T-helper 1 cell treated with Interleukin-12 subunit alpha and Interleukin-12 subunit beta and Interleukin-4 antibody, amounts not matched to agents 30 μg/mL and 1 μg/mL, for 36 hours (primary cell): ENCODE results near the gene PITPNM1.
"Not testable (repeated sequence)": the region's sequence is repeated elsewhere in the genome, so short reads cannot be mapped to it uniquely, and the experiment has no call there.

ENCODE experiments used
- H3K27ac Mint-ChIP-seq: one replicate; pipeline ENCODE4 v1.8.0; 2021; ENCODE audit warnings: mild to moderate bottlenecking, mixed read lengths
- H3K27me3 Mint-ChIP-seq: one replicate; pipeline ENCODE4 v1.8.0; 2021; ENCODE audit warnings: low read depth, mixed read lengths
- H3K36me3 Mint-ChIP-seq: one replicate; pipeline ENCODE4 v1.8.0; 2021; ENCODE audit warnings: low read depth, mixed read lengths
- H3K4me1 Mint-ChIP-seq: one replicate; pipeline ENCODE4 v1.8.0; 2021; ENCODE audit warnings: low read depth, mixed read lengths
- H3K4me3 Mint-ChIP-seq: one replicate; pipeline ENCODE4 v1.8.0; 2021; ENCODE audit warnings: mild to moderate bottlenecking, moderate library complexity, mixed read lengths
- H3K9me3 Mint-ChIP-seq: one replicate; pipeline ENCODE4 v1.8.0; 2021; ENCODE audit warnings: mixed read lengths

The PITPNM1 gene

DNA sequence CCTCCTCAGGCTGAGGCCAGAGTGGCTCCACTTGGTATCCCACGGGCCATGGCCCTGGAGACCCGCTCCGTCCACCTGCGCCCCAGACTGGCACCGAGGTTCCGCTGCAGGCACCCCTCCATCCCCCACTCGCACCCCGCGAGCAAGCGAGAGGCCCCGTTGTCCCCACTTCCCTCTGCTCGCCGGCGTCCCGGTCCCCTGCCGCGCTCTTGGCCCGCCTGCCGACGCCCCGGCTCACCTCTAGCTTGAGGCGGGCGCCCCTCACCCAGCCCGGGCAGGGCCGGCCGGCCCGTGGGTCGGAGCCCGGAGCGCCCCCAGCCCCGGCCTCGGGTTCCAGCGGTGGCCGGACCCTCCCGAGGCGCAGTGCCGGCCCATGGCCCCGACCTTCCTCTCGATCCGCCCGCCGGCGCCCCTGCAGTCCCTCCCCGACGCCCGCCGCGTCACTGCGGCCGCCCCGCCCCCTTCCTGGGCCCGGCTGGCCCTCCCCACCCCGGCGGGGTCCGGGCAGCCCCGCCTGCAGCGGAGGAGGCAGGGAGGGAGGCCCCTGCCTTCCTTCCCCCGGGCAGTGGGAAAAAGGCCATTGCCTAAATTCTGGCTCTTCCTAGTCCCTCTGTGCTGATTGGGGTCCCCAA is at the start of gene PITPNM1:
TSS of gene PITPNM1 (minus strand) at position 414 of the 632 bp plus-strand sequence. CDS start 1,183 bp downstream, outside the sequence.
- Mint-ChIP-seq H3K4me3 (peak within 1 kb of the TSS; percentile 91), H3K4me1 (peaks cover 47% of the 10 kb centered on the region), H3K27ac (peak within 1 kb of the TSS; percentile 96), H3K27me3 (no peaks in the 10 kb centered on the region), H3K36me3 (peaks cover 23% of the 10 kb centered on the region), H3K9me3 (no peaks in the 10 kb centered on the region)

DNA sequence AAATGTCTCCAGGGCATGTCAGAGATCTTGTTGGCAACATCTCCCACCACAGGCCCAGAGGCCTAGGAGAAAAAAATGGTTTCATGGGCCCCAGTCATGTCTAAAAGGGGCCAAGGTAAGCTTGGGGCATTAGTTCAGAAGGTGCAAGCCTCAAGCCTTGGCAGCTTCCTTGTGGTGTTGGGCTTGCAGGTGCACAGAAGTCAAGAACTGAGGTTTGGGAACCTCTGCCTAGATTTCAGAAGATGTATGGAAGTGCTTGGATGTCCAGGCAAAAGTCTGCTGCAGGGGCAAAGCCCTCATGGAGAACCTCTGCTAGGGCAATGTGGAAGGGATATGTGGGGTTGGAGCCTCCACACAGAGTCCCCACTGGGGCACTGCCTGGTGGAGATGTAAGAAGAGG is 46.5 kb upstream of the PITPNM1 start:
- not testable (repeated sequence) for H3K4me1 Mint-ChIP-seq, H3K36me3 Mint-ChIP-seq, H3K27ac Mint-ChIP-seq, H3K4me3 Mint-ChIP-seq
- Mint-ChIP-seq H3K27me3 (peaks cover 16% of the 10 kb centered on the region), H3K9me3 (peaks cover 10% of the 10 kb centered on the region)

DNA sequence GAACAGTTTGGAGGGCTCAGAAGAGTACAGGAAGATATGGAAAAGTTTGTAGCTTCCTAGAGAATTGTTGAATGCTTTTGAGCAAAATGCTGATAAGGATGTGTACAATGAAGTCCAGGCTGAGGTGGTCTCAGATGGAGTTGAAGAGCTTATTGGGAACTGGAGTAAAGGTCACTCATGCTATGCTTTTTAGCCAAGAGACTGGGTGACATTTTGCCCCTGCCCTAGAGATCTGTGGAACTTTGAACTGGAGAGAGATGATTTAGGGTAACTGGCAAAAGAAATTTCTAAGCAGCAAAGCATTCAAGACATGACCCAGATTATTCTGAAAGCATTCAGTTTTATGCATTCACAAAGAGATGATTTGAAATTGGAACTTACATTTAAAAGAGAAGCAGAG is 46.0 kb upstream of the PITPNM1 start:
- H3K36me3 Mint-ChIP-seq, result peaks cover 1% of the 10 kb centered on the region
- no peaks in the 10 kb centered on the region for H3K4me1 Mint-ChIP-seq
- peaks cover 10% of the 10 kb centered on the region for H3K9me3 Mint-ChIP-seq
- H3K4me3 Mint-ChIP-seq, result no peak overlapping the region
- peaks cover 18% of the 10 kb centered on the region for H3K27me3 Mint-ChIP-seq
- H3K27ac Mint-ChIP-seq, result no peak overlapping the region

GRCh38 chr11:67548555-67549110 is 43.5 kb upstream of the PITPNM1 start:
- H3K4me3 Mint-ChIP-seq, result no peak overlapping the region
- peaks cover 1% of the 10 kb centered on the region for H3K36me3 Mint-ChIP-seq
- peaks cover 18% of the 10 kb centered on the region for H3K27me3 Mint-ChIP-seq
- H3K4me1 Mint-ChIP-seq, result no peaks in the 10 kb centered on the region
- H3K9me3 Mint-ChIP-seq, result peaks cover 10% of the 10 kb centered on the region
- no peak overlapping the region for H3K27ac Mint-ChIP-seq

- H3K36me3 Mint-ChIP-seq, H3K27ac Mint-ChIP-seq, H3K4me1 Mint-ChIP-seq, H3K4me3 Mint-ChIP-seq: not testable (repeated sequence)
- Mint-ChIP-seq H3K27me3 (peaks cover 18% of the 10 kb centered on the region), H3K9me3 (peaks cover 10% of the 10 kb centered on the region)
Observed at GRCh38 chr11:67548112-67548511, 42.9 kb upstream of the PITPNM1 start.

- H3K4me3 Mint-ChIP-seq, result no peak overlapping the region
- no peaks in the 10 kb centered on the region for H3K36me3 Mint-ChIP-seq
- H3K4me1 Mint-ChIP-seq, result no peaks in the 10 kb centered on the region
- no peak overlapping the region for H3K27ac Mint-ChIP-seq
- H3K9me3 Mint-ChIP-seq, result peaks cover 4% of the 10 kb centered on the region
- peaks cover 3% of the 10 kb centered on the region for H3K27me3 Mint-ChIP-seq
Observed at GRCh38 chr11:67545280-67545679, 40.1 kb upstream of the PITPNM1 start.

DNA sequence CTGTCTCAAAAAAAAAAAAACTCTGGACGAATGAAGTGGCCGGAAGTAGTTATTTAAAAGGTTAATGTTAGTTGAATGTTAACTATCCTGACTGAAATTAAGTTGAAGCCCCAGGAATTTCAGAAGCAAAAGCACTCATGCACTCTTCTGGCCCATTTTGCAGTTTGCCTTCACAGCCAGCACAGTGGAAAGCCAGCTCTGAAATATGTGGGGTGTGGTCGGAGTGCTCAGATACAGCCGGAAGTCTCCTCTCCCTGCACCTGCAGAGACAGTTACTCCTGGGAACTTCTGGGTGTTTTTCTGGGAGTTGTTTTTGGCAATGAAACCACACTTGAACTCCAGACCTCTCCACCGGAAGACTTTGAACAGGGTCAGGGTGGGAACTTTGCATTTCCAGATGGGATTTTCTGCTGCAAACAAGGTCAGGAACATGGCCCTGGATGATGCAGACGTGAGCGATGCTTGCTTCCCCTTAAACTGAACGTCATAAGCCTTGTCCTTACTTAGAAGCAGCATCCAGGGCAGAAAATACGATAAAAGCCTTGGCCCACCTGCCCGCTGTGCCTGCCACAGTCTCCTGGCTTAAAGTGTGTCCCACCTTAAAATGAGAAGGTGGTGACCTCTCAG is 39.6 kb upstream of the PITPNM1 start:
- peaks cover 3% of the 10 kb centered on the region for H3K27me3 Mint-ChIP-seq
- no peaks in the 10 kb centered on the region for H3K9me3 Mint-ChIP-seq
- no peaks in the 10 kb centered on the region for H3K4me1 Mint-ChIP-seq
- no peak overlapping the region for H3K27ac Mint-ChIP-seq
- no peak overlapping the region for H3K4me3 Mint-ChIP-seq
- H3K36me3 Mint-ChIP-seq, result no peaks in the 10 kb centered on the region

DNA sequence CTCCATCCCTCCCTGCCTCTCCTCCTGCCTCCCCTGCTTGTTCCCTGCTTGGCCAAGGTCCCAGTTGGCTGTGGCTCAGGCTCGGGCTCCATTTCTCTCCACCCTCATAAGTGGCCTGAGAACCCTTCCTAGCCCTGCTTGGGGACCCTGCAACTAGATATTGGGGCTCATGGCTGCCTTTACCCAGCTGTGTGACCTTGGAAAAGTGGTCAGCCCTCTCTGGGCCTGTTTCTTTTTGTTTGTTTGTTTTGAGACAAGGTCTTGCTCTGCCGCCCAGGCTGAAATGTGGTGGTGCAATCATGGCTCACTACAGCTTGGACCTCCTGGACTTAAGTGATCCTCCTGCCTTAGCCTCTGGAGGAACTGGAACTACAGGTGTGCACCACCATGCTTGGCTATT is 38.4 kb upstream of the PITPNM1 start:
- no peaks in the 10 kb centered on the region for H3K4me1 Mint-ChIP-seq
- no peaks in the 10 kb centered on the region for H3K9me3 Mint-ChIP-seq
- H3K27ac Mint-ChIP-seq, result no peak overlapping the region
- H3K4me3 Mint-ChIP-seq, result no peak overlapping the region
- peaks cover 3% of the 10 kb centered on the region for H3K27me3 Mint-ChIP-seq
- no peaks in the 10 kb centered on the region for H3K36me3 Mint-ChIP-seq

- Mint-ChIP-seq H3K4me3 (no peak overlapping the region), H3K36me3 (no peaks in the 10 kb centered on the region), H3K27ac (no peak overlapping the region), H3K9me3 (no peaks in the 10 kb centered on the region), H3K27me3 (peaks cover 3% of the 10 kb centered on the region), H3K4me1 (no peaks in the 10 kb centered on the region)
Observed at GRCh38 chr11:67542971-67543370, 37.8 kb upstream of the PITPNM1 start.

GRCh38 chr11:67542169-67542568 is 37.0 kb upstream of the PITPNM1 start:
- H3K36me3 Mint-ChIP-seq, result no peaks in the 10 kb centered on the region
- no peak overlapping the region for H3K4me3 Mint-ChIP-seq
- H3K9me3 Mint-ChIP-seq, result no peaks in the 10 kb centered on the region
- no peaks in the 10 kb centered on the region for H3K4me1 Mint-ChIP-seq
- H3K27me3 Mint-ChIP-seq, result peaks cover 3% of the 10 kb centered on the region
- H3K27ac Mint-ChIP-seq, result no peak overlapping the region

GRCh38 chr11:67541198-67541597 is 36.0 kb upstream of the PITPNM1 start:
- Mint-ChIP-seq H3K4me3 (no peak overlapping the region), H3K9me3 (no peaks in the 10 kb centered on the region), H3K27me3 (no peaks in the 10 kb centered on the region), H3K4me1 (no peaks in the 10 kb centered on the region), H3K27ac (no peak overlapping the region), H3K36me3 (no peaks in the 10 kb centered on the region)

- Mint-ChIP-seq H3K9me3 (peaks cover 2% of the 10 kb centered on the region), H3K4me3 (no peak overlapping the region), H3K27ac (no peak overlapping the region), H3K27me3 (no peaks in the 10 kb centered on the region), H3K36me3 (no peaks in the 10 kb centered on the region), H3K4me1 (no peaks in the 10 kb centered on the region)
Observed at GRCh38 chr11:67539550-67539949, 34.4 kb upstream of the PITPNM1 start.

GRCh38 chr11:67538823-67539505 is 33.8 kb upstream of the PITPNM1 start:
- Mint-ChIP-seq H3K4me3 (no peak overlapping the region), H3K36me3 (no peaks in the 10 kb centered on the region), H3K4me1 (no peaks in the 10 kb centered on the region), H3K27ac (no peak overlapping the region), H3K9me3 (peaks cover 7% of the 10 kb centered on the region), H3K27me3 (no peaks in the 10 kb centered on the region)

DNA sequence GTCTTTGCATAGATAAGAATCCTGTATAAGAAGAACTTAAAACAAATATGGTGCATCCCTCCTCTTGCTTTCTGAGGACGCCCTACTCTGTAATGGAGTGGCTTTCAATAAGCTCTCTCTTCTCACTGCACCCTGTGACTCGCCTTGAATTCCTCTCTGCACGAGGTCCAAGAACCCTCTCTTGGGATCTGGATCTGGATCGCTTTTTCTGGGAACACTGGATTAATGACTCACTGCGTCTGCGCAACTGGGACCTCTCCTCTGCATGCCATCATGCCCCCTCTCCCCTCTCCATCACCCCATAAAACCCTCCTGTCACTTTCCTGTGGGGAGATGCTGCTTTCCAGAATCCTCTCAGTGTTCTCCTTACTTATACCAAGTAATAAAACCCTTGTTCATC is 33.1 kb upstream of the PITPNM1 start:
- Mint-ChIP-seq H3K27ac (no peak overlapping the region), H3K36me3 (no peaks in the 10 kb centered on the region), H3K4me1 (no peaks in the 10 kb centered on the region), H3K9me3 (peaks cover 14% of the 10 kb centered on the region), H3K27me3 (no peaks in the 10 kb centered on the region), H3K4me3 (no peak overlapping the region)

DNA sequence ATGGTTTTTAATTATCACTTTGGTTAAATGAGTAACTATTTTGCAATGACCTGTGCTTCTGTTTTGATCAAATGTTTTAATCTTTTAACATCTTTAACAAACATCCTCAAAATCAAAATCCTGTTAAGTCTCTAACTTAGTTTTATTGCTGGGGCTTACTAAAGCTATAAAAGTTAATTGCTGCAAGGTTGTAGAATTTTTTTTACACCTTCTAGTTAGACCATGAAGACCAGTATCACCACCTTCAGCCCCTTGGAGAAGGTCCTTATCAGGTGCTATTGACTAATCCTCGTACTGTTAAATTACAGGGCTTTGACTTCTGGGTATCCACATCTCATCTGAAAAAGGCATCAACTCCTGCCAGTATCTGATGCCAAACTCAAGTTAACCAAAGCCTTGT is 30.4 kb upstream of the PITPNM1 start:
- H3K27ac Mint-ChIP-seq, result no peak overlapping the region
- no peaks in the 10 kb centered on the region for H3K27me3 Mint-ChIP-seq
- no peaks in the 10 kb centered on the region for H3K4me1 Mint-ChIP-seq
- H3K4me3 Mint-ChIP-seq, result no peak overlapping the region
- no peaks in the 10 kb centered on the region for H3K36me3 Mint-ChIP-seq
- peaks cover 18% of the 10 kb centered on the region for H3K9me3 Mint-ChIP-seq
